Stomach smooth muscle (tissue), 2 donors: Measurements from ENCODE around the gene STUM.

Experiments
- H3K27ac ChIP-seq: one replicate; pipeline ENCODE4 v1.7.0; 2013; ENCODE audit warnings: mild to moderate bottlenecking, low read length, inconsistent platforms
- H3K27me3 ChIP-seq, 2 donors: one replicate each; pipeline ENCODE4 v1.7.0; 2013; ENCODE audit warnings: low read length in 2 of 2; ENCODE audit not compliant: insufficient read depth in 2 of 2, control insufficient read depth in 1 of 2
- H3K36me3 ChIP-seq, 2 donors: one replicate each; pipeline ENCODE4 v1.7.0; 2013; ENCODE audit warnings: low read length in 2 of 2; ENCODE audit not compliant: control insufficient read depth in 2 of 2, insufficient read depth in 2 of 2
- H3K4me1 ChIP-seq: one replicate; pipeline ENCODE4 v1.7.0; 2013; ENCODE audit warnings: low read length; ENCODE audit not compliant: control insufficient read depth, insufficient read depth
- H3K4me3 ChIP-seq, 2 donors: one replicate each; pipeline ENCODE4 v1.7.0; 2013; ENCODE audit warnings: low read length in 2 of 2
- H3K9ac ChIP-seq, 2 donors: one replicate each; pipeline ENCODE4 v1.7.0; 2013; ENCODE audit warnings: low read length in 2 of 2, mild to moderate bottlenecking in 1 of 2
- H3K9me3 ChIP-seq, 2 donors: one replicate each; pipeline ENCODE4 v1.7.0; 2013; ENCODE audit warnings: low read length in 2 of 2; ENCODE audit not compliant: control insufficient read depth in 2 of 2
- donor health status: healthy.
- donor health status: Pancreatic carcinoma.

Gene STUM

GRCh38 chr1:226574591-226575435, 26.2 kb downstream of the STUM start:
- H3K4me1 ChIP-seq, result peaks cover 36% of the 10 kb centered on the region
- H3K27ac ChIP-seq, result peak overlapping the region; percentile 31
- H3K36me3 ChIP-seq, result no peaks in the 10 kb centered on the region
- H3K9ac ChIP-seq, result no peak overlapping the region
- no peak overlapping the region for H3K4me3 ChIP-seq
- no peaks in the 10 kb centered on the region for H3K9me3 ChIP-seq
- no peaks in the 10 kb centered on the region for H3K27me3 ChIP-seq

DNA sequence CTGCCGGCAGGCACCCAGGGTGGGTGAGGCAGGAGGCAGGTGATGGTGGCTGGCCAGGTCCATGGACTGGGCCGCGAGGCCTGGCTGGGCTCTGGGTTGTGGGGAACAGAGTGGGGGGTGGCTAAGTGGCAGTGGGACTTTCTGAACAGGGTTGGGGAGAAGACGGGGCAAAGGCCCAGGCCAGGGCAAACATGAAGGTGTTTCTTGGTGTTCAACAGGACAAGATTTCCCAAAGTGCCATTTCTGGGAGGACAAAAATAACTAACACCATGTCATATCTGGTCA, 26.8 kb downstream of the STUM start:
- H3K4me3 ChIP-seq, result no peak overlapping the region
- H3K9ac ChIP-seq, result no peak overlapping the region
- H3K27ac ChIP-seq, result peak overlapping the region; percentile 31
- peaks cover 0 to under 1% of the 10 kb centered on the region in 2 donors for H3K9me3 ChIP-seq
- H3K36me3 ChIP-seq, result no peaks in the 10 kb centered on the region
- H3K4me1 ChIP-seq, result peaks cover 32% of the 10 kb centered on the region
- no peaks in the 10 kb centered on the region for H3K27me3 ChIP-seq

DNA sequence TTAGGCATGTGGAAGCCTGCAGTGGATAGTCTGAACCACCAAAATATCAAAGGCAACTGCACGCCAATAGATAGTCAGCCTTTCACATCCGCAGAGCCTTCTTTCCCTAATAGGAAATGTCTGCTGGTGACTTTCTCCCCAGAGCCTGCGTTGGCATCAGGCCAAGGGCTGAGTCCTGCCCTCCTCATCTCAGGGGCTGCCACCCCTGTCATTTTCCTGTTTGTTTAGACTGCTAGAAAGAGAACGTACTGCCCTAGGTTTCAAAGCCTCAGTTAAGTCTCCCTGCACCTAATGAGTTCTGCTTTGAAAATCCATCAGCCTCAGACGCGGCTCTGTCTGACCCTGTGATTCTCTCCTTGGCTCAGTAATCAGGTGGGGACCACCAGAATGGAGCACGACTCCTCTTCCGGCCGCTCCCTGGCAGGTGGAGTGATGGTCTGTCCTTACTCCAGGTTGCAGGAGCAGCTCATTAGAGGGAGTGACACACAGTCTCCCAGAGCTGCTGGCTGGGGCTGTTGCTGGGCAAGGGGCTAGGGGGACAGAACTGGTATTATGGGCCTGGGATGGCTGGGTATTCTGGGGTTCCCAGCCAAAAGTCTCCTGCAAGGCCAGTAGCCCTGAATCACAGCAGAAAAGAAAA, 27.3 kb downstream of the STUM start:
- no peak overlapping the region for H3K9ac ChIP-seq
- H3K36me3 ChIP-seq, result no peaks in the 10 kb centered on the region
- H3K4me3 ChIP-seq, result no peak overlapping the region
- H3K4me1 ChIP-seq, result peaks cover 31% of the 10 kb centered on the region
- H3K9me3 ChIP-seq, result peaks cover 0 to 4% of the 10 kb centered on the region in 2 donors
- H3K27ac ChIP-seq, result peak overlapping the region; percentile 31
- H3K27me3 ChIP-seq, result no peaks in the 10 kb centered on the region

- Histone ChIP-seq H3K36me3 (no peaks in the 10 kb centered on the region), H3K27ac (no peak overlapping the region), H3K4me1 (peaks cover 33% of the 10 kb centered on the region), H3K4me3 (peak overlapping the region in 1 of 2 donors; percentile 15), H3K9me3 (peaks cover 0 to 6% of the 10 kb centered on the region in 2 donors), H3K27me3 (no peaks in the 10 kb centered on the region), H3K9ac (no peak overlapping the region)
Measured at GRCh38 chr1:226576601-226577000, 28.0 kb downstream of the STUM start.

- Histone ChIP-seq H3K4me1 (peaks cover 29% of the 10 kb centered on the region), H3K27ac (no peak overlapping the region), H3K9me3 (peaks cover 0 to 6% of the 10 kb centered on the region in 2 donors), H3K4me3 (no peak overlapping the region), H3K36me3 (no peaks in the 10 kb centered on the region), H3K9ac (no peak overlapping the region), H3K27me3 (no peaks in the 10 kb centered on the region)
Measured at GRCh38 chr1:226577401-226578180, 29.0 kb downstream of the STUM start.

DNA sequence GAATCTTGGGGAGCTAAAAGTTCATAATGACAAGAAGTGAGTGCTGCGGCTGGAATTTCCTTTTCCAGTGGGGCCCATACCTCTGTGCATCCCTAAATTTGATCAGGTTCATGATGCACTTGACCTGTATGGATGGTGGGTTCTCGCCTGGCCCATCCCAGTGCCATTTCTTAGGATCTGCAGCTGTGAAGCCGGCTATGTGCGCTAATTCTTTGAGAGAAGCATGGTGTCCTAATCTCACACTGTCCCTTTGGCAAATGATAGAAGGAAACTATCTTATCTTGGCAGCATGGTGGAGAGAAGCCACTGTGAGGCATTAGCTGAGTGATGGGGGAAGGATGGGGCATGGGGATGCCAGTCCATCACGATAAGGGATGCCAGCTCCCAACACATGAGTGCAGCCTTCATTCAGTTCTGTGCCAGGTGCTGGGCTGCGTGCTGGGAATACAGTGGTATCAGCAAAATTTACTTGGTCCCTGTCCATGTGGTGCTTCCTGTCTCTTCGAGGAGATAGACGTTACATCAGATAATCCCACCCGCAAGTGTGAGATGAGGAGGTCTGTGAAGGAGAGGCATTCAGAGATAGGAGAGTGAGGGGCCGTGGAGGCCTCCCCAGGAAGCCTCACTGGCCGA, 30.5 kb downstream of the STUM start:
- Histone ChIP-seq H3K4me3 (no peak overlapping the region), H3K9me3 (peaks cover 0 to 6% of the 10 kb centered on the region in 2 donors)

DNA sequence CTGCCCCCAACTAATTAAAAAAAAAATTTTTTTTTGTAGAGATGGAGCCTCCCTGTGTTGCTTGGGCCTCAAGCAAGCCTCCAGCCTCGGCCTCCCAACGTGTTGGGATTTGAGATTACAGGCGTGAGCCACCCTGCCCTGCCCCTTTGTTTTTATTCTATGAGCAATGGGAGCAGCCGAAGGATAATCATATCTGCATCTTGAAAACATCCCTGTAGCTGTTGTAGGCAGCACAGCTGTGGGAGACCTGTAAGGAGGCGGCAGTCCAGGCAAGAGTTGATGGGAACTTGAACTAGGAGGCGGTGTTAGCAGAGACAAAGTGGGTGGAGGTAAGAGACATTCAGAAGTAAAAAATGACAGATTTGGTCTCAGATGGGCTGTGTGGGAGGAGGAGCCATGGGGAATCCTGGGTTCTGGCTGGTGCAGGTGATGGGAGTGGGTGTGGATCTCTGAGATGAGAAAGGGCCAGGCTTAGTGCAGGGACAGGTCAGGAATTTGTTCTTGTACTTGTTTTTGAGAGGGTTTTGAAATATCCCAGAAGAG, 31.3 kb downstream of the STUM start:
- H3K4me3 ChIP-seq, result no peak overlapping the region
- H3K27ac ChIP-seq, result no peak overlapping the region
- no peak overlapping the region for H3K9ac ChIP-seq
- no peaks in the 10 kb centered on the region for H3K36me3 ChIP-seq
- no peaks in the 10 kb centered on the region for H3K27me3 ChIP-seq
- H3K9me3 ChIP-seq, result peaks cover 0 to 6% of the 10 kb centered on the region in 2 donors
- H3K4me1 ChIP-seq, result peaks cover 26% of the 10 kb centered on the region

More for the DNA sequence above, 30.5 kb downstream of the STUM start:
- no peak overlapping the region for H3K27ac ChIP-seq
- peaks cover 28% of the 10 kb centered on the region for H3K4me1 ChIP-seq
- no peak overlapping the region for H3K9ac ChIP-seq
- no peaks in the 10 kb centered on the region for H3K36me3 ChIP-seq
- H3K27me3 ChIP-seq, result no peaks in the 10 kb centered on the region

DNA sequence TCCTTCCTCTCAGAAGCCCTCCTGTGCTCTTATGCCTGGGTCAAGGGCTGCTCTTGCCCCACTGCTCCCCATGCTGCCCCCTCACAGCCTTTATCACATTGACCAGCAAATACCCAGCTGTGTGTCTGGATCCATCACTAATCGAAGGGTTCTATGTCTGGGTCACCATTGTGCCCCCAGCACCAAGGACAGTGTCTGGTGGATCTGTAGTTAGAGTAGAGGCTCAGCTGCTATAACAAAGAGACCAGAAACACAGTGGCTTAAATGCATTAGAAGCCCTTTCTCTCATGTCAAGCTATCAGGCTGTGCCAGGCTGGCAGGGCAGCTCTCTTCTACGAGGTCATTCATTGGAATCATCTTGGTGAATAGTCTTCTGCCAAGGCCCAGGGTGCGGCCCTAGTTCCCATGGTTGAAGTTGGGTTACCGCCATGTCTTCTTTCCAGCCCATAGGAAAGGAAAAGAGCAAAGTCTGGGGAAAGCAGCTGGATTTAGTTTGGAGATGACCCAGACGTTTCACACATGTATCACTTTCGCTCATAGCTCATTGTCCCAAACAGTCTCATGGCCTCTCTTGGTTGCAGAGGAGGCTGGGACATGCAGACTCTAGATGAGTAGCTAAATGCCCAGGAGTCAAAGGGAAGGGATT, 32.2 kb downstream of the STUM start:
- Histone ChIP-seq H3K4me3 (no peak overlapping the region), H3K27me3 (no peaks in the 10 kb centered on the region), H3K36me3 (no peaks in the 10 kb centered on the region), H3K9ac (no peak overlapping the region), H3K4me1 (peaks cover 17% of the 10 kb centered on the region), H3K9me3 (peaks cover 0 to 6% of the 10 kb centered on the region in 2 donors), H3K27ac (no peak overlapping the region)

DNA sequence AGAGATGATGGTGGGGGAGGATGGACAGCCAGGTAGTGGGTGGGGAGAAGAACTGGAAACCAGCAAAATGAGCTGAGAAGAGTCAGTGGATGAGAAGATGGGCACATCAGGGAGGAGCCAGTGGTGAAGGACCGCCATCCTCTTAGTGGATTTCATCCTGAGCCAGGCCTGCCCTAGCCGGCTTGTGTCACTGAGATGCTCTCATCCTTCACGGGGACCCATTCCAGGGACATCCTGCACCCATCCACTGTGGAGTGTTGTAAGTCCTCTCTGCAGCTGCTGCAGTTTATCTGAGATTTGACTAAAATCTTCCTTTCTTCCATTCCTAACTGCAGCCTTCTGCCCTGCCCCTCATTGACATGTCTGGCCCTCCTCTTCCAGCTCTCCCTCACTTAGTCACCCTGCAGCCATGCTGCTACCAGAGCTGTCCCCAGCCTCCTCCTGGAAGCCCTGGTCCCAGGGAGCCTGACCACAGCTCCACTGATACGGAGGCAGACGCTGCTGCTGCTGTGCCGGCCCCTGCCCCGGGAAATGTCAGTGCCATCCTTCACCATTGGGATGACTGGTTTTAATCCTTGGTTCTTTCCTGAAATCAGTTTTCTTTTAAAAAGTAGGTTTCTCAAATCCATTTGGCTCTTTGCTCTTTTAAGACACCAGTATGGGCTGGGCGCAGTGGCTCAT, 33.2 kb downstream of the STUM start:
- Histone ChIP-seq H3K4me1 (peaks cover 8% of the 10 kb centered on the region), H3K9me3 (peaks cover 0 to 6% of the 10 kb centered on the region in 2 donors), H3K27ac (no peak overlapping the region)

More for the DNA sequence above, 33.2 kb downstream of the STUM start:
- Histone ChIP-seq H3K4me3 (no peak overlapping the region), H3K27me3 (no peaks in the 10 kb centered on the region), H3K9ac (no peak overlapping the region), H3K36me3 (no peaks in the 10 kb centered on the region)
